Cardiac fibroblast (primary cell): ENCODE data around the gene ARSB.
"Not testable (repeated sequence)": the region's sequence is repeated elsewhere in the genome, so short reads cannot be mapped to it uniquely, and the experiment has no call there.

Source experiments
- DNase-seq, 2 donors: peaks; one replicate each; pipeline versions ENCODE4 v3.0.0 to v3.0.0-alpha.2; 2010; ENCODE audit warnings: low read depth in 2 of 2
- H3K4me3 ChIP-seq, 2 donors: replicated peaks in 1 of 2; 1 replicate in 1 of 2; 2 replicates in 1 of 2; pipeline ENCODE4 v1.5.1; 2011; ENCODE audit warnings: low read depth in 2 of 2, low read length in 2 of 2, mild to moderate bottlenecking in 2 of 2, moderate library complexity in 1 of 2
- TF ChIP-seq, protein P1 (sequence below): IDR thresholded peaks from one replicate; pipeline ENCODE4 v1.5.1; 2011; ENCODE audit warnings: low read depth, mild to moderate bottlenecking, low read length, inconsistent platforms

Gene ARSB

DNA sequence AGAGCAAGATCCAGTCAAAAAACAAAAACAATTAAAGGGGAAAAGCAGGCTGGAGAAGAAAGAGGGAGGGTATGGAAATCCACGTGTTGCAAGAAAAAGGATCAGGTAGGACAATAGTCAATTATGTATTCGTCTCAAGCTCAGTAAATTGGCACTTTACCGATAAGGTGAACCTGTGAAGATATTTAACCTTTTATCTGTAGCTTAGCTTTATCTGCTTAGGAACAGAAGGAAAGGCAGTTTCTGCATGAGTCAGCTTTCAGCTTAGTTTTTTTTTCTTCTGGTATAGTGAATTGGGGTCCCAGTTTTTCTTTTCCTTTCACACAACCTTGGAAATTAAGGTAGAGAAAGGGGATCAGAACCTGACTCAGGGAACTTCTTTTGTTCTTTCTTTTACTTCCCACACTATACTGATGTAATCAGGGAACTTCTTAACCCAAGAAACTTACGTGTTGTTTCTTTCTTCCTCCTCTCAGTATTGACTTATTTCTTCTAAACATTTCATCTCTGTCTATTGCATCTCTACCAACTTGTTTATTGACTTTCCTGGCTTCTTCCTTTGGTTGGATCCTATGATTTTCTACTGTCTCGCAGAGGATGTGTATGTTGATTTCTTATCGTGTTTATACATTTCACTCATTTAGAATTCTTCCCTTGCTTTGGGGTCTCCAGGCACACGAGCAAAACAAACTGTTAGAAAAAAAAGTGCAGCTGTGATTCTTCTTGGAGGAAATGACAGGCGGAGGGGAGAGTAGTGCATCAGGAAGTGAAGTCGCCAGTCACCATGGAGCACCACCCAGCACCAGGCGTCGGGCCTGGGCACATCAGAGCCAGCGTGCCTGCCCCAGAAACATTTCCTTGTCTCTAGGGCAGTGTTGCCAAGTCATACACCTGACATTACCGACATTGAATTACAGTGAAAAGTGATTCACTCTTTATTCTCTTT, 213.6 kb downstream of the ARSB start:
- TF ChIP-seq, protein P1, sequence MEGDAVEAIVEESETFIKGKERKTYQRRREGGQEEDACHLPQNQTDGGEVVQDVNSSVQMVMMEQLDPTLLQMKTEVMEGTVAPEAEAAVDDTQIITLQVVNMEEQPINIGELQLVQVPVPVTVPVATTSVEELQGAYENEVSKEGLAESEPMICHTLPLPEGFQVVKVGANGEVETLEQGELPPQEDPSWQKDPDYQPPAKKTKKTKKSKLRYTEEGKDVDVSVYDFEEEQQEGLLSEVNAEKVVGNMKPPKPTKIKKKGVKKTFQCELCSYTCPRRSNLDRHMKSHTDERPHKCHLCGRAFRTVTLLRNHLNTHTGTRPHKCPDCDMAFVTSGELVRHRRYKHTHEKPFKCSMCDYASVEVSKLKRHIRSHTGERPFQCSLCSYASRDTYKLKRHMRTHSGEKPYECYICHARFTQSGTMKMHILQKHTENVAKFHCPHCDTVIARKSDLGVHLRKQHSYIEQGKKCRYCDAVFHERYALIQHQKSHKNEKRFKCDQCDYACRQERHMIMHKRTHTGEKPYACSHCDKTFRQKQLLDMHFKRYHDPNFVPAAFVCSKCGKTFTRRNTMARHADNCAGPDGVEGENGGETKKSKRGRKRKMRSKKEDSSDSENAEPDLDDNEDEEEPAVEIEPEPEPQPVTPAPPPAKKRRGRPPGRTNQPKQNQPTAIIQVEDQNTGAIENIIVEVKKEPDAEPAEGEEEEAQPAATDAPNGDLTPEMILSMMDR, result no peak
- DNase-seq, result peak in 1 of 2 donors; percentile 33
- no peak overlapping the region for H3K4me3 ChIP-seq

DNA sequence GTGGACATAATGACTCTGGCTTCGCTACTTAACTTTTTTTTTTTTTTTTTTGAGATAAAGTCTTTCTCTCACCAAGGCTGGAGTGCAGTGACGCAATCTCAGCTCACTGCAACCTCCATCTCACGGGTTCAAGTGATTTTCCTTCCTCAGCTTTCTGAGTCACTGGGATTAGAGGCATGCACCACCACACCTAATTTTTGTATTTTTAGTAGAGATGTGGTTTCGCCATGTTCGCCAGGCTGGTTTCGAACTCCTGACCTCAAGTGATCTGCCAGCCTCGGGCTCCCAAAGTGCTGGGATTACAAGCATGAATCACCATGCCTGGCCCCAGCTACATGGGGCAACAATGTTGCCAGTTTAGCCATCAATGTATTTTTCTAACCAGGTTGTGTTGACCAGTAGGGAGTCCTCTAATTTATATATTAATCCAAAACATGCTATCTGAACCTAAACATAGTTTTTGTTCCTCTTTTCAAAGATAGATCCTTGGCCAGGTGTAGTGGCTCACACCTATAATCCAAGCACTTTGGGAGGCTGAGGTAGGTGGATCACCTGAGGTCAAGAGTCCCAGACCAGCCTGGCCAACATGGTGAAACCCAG, 216.2 kb downstream of the ARSB start:
- no peak for DNase-seq
- TF ChIP-seq, protein P1, result no peak
- no peak overlapping the region for H3K4me3 ChIP-seq

DNA sequence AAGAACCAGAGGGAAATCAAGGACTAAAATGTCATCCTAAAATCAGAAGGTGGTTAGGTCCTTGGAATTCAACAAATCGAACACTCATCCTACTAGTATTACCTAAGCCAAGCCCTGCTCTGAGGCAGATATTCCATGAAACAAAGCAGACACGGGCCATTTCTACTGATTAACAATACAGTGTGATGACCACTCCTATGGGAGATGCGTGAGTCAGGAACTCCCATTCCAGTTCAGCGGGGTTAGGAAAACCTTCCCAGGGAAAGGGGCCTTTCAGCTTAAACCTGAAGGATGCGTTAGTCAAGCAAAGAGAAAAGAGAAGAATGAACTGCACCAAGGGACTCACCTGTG, 218.7 kb downstream of the ARSB start:
- no peak overlapping the region for H3K4me3 ChIP-seq
- DNase-seq, result no peak
- TF ChIP-seq, protein P1, result no peak

DNA sequence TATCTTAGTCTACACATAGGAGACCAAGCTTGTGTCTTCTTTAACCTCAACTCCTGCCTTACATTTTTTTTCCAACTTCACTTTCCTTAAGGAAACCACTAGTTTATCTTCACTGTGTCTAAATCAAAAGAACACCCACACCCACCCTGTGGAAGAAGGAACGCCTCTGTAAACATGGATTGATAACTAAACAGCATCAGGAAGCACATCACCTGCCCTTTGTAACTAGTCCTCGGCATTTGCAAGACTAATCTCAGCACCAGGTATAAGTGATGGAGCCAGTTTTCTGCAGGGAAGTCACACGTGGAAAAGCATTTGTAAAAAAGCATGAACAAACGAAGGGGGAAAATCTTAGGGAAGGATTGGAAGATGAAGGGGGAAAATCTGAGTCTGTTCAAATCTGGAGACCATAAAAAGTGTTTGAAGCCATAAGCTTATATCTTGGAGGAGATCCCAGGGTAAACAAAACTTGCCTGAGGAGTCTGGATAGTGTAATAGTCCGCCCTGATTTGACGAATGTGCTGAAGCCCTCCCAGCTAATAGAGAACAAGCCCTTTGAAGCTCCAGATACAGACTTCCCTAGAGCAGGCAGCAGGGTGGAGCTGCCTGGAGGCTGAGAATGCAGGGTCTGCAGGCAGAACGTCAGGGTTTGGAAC, 219.2 kb downstream of the ARSB start:
- TF ChIP-seq, protein P1, result no peak
- DNase-seq, result no peak
- H3K4me3 ChIP-seq, result no peak overlapping the region

DNA sequence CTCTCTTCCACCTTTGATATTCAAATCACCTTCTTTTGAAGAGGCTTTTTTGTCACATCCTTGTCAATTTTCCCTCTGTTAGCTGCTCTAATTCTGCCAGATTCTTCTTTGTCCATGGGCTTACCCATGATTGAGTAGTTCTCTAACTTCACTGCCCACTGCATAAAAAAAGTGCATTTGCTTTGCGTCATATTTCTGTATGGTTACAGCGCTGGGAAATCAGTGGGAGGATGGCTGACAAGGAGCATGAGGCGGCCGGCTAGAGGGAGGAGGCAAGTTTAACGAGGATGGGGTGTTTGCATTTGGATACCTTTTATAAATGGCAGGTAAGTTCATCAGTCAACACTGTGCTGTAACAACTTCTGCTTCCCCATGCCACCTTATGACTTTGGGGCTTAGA, 220.0 kb downstream of the ARSB start:
- H3K4me3 ChIP-seq, result no peak overlapping the region
- TF ChIP-seq, protein P1, result no peak
- DNase-seq, result no peak

DNA sequence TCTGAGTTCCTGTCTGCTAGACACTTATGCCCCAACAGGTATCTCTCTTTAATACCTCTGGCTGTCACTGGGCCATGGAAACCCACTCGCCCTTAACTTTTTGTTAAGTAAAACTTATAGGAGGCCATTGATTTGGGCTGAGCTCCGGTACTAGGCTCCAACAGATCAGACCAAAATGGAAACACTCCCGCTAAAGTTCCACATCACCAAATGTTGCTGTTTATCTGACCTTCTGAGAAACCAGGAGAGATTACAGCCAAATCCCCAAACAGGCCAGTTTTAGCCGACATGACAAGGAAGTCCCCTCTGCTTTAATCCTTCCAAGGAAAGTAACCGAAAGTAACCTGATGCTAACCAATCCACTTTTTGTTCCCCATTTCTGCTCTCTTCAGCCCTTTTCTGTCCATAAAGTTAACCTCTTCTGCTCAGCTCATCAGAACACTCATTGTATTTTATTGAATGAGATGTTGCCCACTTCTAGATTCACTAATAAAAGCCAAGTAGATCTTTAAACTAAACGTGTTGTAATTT, 221.4 kb downstream of the ARSB start:
- H3K4me3 ChIP-seq, result no peak overlapping the region
- TF ChIP-seq, protein P1, result no peak
- DNase-seq, result no peak

DNA sequence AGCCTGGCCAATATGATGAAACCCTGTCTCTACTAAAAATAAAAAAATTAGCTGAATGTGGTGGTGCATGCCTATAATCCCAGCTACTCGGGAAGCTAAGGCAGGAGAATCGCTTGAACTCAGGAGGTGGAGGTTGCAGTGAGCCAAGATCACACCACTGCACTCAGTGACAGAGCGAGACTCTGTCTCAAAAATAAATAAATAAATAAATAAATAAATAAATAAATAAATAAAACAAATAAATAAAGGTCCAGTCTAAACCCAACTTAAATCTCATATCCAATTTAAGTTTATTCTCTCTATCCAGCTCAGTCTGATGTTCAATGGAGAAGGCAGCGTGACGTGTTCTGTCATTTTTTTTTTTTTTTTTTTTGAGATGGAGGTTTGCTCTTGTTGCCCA, 222.4 kb downstream of the ARSB start:
- DNase-seq, result not testable (repeated sequence)

More for the DNA sequence above, 222.4 kb downstream of the ARSB start:
- not testable (repeated sequence) for H3K4me3 ChIP-seq
